ENCODE results near the gene TCF19. TPM values are rescaled to one million over a fixed set of nuclear protein-coding genes. Genes with fewer than 3 reads are reported as not detected.

Gene TCF19, protein sequence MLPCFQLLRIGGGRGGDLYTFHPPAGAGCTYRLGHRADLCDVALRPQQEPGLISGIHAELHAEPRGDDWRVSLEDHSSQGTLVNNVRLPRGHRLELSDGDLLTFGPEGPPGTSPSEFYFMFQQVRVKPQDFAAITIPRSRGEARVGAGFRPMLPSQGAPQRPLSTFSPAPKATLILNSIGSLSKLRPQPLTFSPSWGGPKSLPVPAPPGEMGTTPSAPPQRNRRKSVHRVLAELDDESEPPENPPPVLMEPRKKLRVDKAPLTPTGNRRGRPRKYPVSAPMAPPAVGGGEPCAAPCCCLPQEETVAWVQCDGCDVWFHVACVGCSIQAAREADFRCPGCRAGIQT
- total RNA-seq = 1 to 10 TPM; 9.0 to 9.9 TPM
- 1 to 10 TPM; 6.2 to 6.8 TPM for polyA plus RNA-seq

DNA sequence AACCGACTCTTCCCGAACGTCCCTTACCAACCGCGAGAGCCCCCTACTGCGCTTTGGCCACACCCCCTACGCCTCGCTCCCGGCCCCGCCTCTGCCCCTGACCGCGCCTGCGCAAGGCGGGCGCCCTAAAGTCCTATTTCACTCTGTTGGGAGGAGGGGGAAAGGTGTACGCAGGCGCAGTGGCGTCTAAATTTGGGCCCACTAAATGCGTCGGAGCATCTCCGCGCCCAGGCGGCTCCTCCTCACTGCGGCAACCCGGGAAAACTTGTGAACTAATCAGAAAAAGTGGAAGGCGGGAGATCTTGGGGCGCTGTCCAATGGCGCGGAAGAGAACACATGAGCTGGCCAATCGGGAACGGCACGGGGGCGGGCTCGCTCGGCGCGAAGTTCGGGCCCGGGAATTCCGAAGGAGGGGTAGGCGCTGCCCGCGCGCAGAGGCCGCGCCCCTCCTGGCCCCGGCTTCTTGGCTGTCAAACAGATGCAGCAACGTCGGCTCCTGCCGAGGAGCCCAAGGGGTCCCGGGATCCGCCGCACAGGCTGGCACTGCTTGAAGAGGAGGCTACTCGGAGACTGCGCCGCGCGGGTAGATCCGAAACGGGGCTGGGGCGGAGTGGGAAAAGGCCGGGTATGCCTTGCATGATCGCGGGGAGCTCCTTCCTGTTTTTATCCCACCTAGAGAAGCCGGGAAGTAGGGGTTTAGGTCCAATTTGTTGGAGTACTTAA is at the start of gene TCF19:
Gene TCF19 (plus strand): TSS at position 450 of the 723 bp plus-strand sequence. CDS start 881 bp downstream, outside the sequence.
- H3K4me3 Mint-ChIP-seq = peak within 1 kb of the TSS; percentile 87 to 95 (median 90)

GRCh38 chr6:31110825-31111582 is 47.4 kb upstream of the TCF19 start:
- no peak overlapping the region for H3K27ac ChIP-seq (ENCODE audit: low read depth, low read length)
- H3K9me3 ChIP-seq (ENCODE audit: control insufficient read depth in 1 of 2, low read length in 2 of 2) = no peaks in the 10 kb centered on the region
- intact Hi-C loops (cut with micrococcal nuclease) = no loop called here
- no peaks in the 10 kb centered on the region for H3K27me3 ChIP-seq (ENCODE audit: insufficient read depth, low read length)
- CTCF ChIA-PET (ENCODE audit: partially characterized antibody) = interaction anchor here (1.3 kb wide), 1 partner anchor 24 kb away, joined by 3 read pairs; no protein-coding TSS in a partner anchor
- POLR2A ChIA-PET (ENCODE audit: partially characterized antibody) = interaction anchor here (0.6 to 1.2 kb wide), 2 partner anchors 10 to 14 kb away, joined by 3 read pairs; partner anchors contain the start of gene CDSN
- H3K9me3 Mint-ChIP-seq = peaks cover 0 to 3% (median 0%) of the 10 kb centered on the region in 8 donors
- no peak overlapping the region for H3K4me3 ChIP-seq (ENCODE audit: low read length in 2 of 2)
- peak overlapping the region in 1 of 7 donors; percentile 62 for H3K27ac Mint-ChIP-seq
- no peak overlapping the region for H3K4me3 Mint-ChIP-seq
- peaks cover 9 to 11% of the 10 kb centered on the region in 2 donors for H3K27me3 Mint-ChIP-seq
- no peaks in the 10 kb centered on the region for H3K36me3 ChIP-seq (ENCODE audit: insufficient read depth, low read length)
- DNase-seq = no peak
- H3K4me1 Mint-ChIP-seq = peaks cover 2 to 8% (median 5%) of the 10 kb centered on the region in 4 donors
- H3K4me1 ChIP-seq (ENCODE audit: insufficient read depth, low read length) = peaks cover 5% of the 10 kb centered on the region
- H3K36me3 Mint-ChIP-seq = no peaks in the 10 kb centered on the region

More for the DNA sequence above, at the start of gene TCF19:
- CTCF ChIA-PET (ENCODE audit: partially characterized antibody) = interaction anchor here (0.6 to 2.6 kb wide), 9 partner anchors 9 to 242 kb away, joined by 3 to 13 read pairs (median 5); no protein-coding TSS in a partner anchor
- Mint-ChIP-seq H3K36me3 (peaks cover 7 to 9% of the 10 kb centered on the region in 2 donors), H3K4me1 (peaks cover 14 to 34% (median 24%) of the 10 kb centered on the region in 4 donors), H3K27ac (peak within 1 kb of the TSS; percentile 75 to 95 (median 93)), H3K9me3 (no peaks in the 10 kb centered on the region), H3K27me3 (no peaks in the 10 kb centered on the region)
- intact Hi-C loops (cut with micrococcal nuclease) = loop anchor here (1.0 to 2.0 kb wide), 6 partner anchors 21 to 542 kb away; partner anchors contain the start of genes HLA-B, MRPS18B and PPP1R10
- peak within 1 kb of the TSS; percentile 69 for H3K27ac ChIP-seq (ENCODE audit: low read depth, low read length)
- H3K4me1 ChIP-seq (ENCODE audit: insufficient read depth, low read length) = peaks cover 22% of the 10 kb centered on the region
- H3K27me3 ChIP-seq (ENCODE audit: insufficient read depth, low read length) = no peaks in the 10 kb centered on the region
- no peaks in the 10 kb centered on the region for H3K36me3 ChIP-seq (ENCODE audit: insufficient read depth, low read length)
- POLR2A ChIA-PET (ENCODE audit: partially characterized antibody) = interaction anchor here (0.6 to 4.0 kb wide), 13 partner anchors 17 to 832 kb away, joined by 3 to 34 read pairs (median 4); partner anchors contain the start of gene TRIM39
- peak within 1 kb of the TSS; percentile 59 to 70 for H3K4me3 ChIP-seq (ENCODE audit: low read length in 2 of 2)
- H3K9me3 ChIP-seq (ENCODE audit: control insufficient read depth in 1 of 2, low read length in 2 of 2) = no peaks in the 10 kb centered on the region
- DNase-seq = peak; percentile 98 to 99 (median 98)

- no peak overlapping the region for H3K27ac ChIP-seq (ENCODE audit: low read depth, low read length)
- Mint-ChIP-seq H3K27me3 (peaks cover 9 to 11% of the 10 kb centered on the region in 2 donors), H3K4me1 (peaks cover 2 to 8% (median 5%) of the 10 kb centered on the region in 4 donors), H3K9me3 (peaks cover 0 to 5% (median 0%) of the 10 kb centered on the region in 8 donors), H3K27ac (no peak overlapping the region), H3K4me3 (no peak overlapping the region), H3K36me3 (no peaks in the 10 kb centered on the region)
- intact Hi-C loops (cut with micrococcal nuclease) = no loop called here
- H3K9me3 ChIP-seq (ENCODE audit: control insufficient read depth in 1 of 2, low read length in 2 of 2) = no peaks in the 10 kb centered on the region
- POLR2A ChIA-PET (ENCODE audit: partially characterized antibody) = interaction anchor here (1.2 kb wide), 1 partner anchor 9 kb away, joined by 3 read pairs; the partner anchor contains the start of gene CDSN
- DNase-seq = no peak
- no peak overlapping the region for H3K4me3 ChIP-seq (ENCODE audit: low read length in 2 of 2)
- H3K36me3 ChIP-seq (ENCODE audit: insufficient read depth, low read length) = no peaks in the 10 kb centered on the region
- CTCF ChIA-PET (ENCODE audit: partially characterized antibody) = interaction anchor here (7.5 kb wide), 1 partner anchor 26 kb away, joined by 62 read pairs; no protein-coding TSS in a partner anchor
- no peaks in the 10 kb centered on the region for H3K27me3 ChIP-seq (ENCODE audit: insufficient read depth, low read length)
- H3K4me1 ChIP-seq (ENCODE audit: insufficient read depth, low read length) = peaks cover 5% of the 10 kb centered on the region
These were observed 46.7 kb upstream of the TCF19 start for GRCh38 chr6:31111712-31112111.

- no peaks in the 10 kb centered on the region for H3K27me3 ChIP-seq (ENCODE audit: insufficient read depth, low read length)
- H3K27ac ChIP-seq (ENCODE audit: low read depth, low read length) = no peak within 1 kb of the TSS
- intact Hi-C loops (cut with micrococcal nuclease) = no loop called here
- H3K4me3 ChIP-seq (ENCODE audit: low read length in 2 of 2) = no peak within 1 kb of the TSS
- no peaks in the 10 kb centered on the region for H3K9me3 ChIP-seq (ENCODE audit: control insufficient read depth in 1 of 2, low read length in 2 of 2)
- Mint-ChIP-seq H3K27me3 (peaks cover 9 to 11% of the 10 kb centered on the region in 2 donors), H3K4me1 (peaks cover 2 to 8% (median 5%) of the 10 kb centered on the region in 4 donors), H3K9me3 (peaks cover 0 to 5% (median 0%) of the 10 kb centered on the region in 8 donors), H3K4me3 (no peak within 1 kb of the TSS), H3K27ac (peak within 1 kb of the TSS in 3 of 7 donors; percentile 50 to 84 (median 57)), H3K36me3 (no peaks in the 10 kb centered on the region)
- DNase-seq = no peak
- ChIA-PET POLR2A (ENCODE audit: partially characterized antibody) (no interaction called here), CTCF (ENCODE audit: partially characterized antibody) (interaction anchor here (0.6 to 7.5 kb wide), 6 partner anchors 10 to 684 kb away, joined by 3 to 62 read pairs (median 9); no protein-coding TSS in a partner anchor)
- H3K4me1 ChIP-seq (ENCODE audit: insufficient read depth, low read length) = peaks cover 5% of the 10 kb centered on the region
- no peaks in the 10 kb centered on the region for H3K36me3 ChIP-seq (ENCODE audit: insufficient read depth, low read length)
These were observed 45.9 kb upstream of the TCF19 start, which contains the start of gene C6orf15 for GRCh38 chr6:31112478-31112877. Gene C6orf15, minus strand, starts transcription at chr6:31112575. Its CDS starts 20 bp downstream, at chr6:31112555.

GRCh38 chr6:31113861-31114540 is 44.4 kb upstream of the TCF19 start:
- intact Hi-C loops (cut with micrococcal nuclease) = loop anchor here (2.0 kb wide), 2 partner anchors 27 to 35 kb away; no protein-coding TSS in a partner anchor

DNA sequence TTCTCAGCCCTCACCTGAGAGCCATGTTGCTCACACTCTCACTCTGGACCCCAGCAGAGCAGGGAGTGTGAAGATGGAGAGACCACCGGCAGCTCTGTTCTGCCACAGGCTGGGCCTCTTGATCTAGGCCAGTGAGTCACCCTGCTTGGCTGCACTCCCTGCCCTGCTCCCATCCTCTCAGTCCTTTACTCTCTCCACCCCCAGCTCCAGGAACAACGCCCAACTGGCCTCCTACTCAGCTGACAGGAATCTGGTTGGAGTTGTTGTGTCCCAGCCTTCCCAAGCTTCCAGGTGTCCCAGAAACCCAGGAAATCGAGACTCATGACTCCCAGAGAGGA is 43.9 kb upstream of the TCF19 start, which contains the start of gene PSORS1C1:
Gene PSORS1C1 (plus strand): TSS at position 260 of the 338 bp plus-strand sequence. CDS start 14,833 bp downstream, outside the sequence.
- H3K27me3 ChIP-seq (ENCODE audit: insufficient read depth, low read length) = no peaks in the 10 kb centered on the region
- intact Hi-C loops (cut with micrococcal nuclease) = loop anchor here (2.0 kb wide), 2 partner anchors 28 to 36 kb away; no protein-coding TSS in a partner anchor
- Mint-ChIP-seq H3K36me3 (no peaks in the 10 kb centered on the region), H3K9me3 (peaks cover 0 to 2% (median 0%) of the 10 kb centered on the region in 8 donors), H3K27me3 (peaks cover 8 to 10% of the 10 kb centered on the region in 2 donors), H3K4me1 (peaks cover 2 to 8% (median 5%) of the 10 kb centered on the region in 4 donors), H3K4me3 (peak within 1 kb of the TSS in 2 of 8 donors; percentile 16 to 41), H3K27ac (peak within 1 kb of the TSS in 5 of 7 donors; percentile 9 to 87 (median 73))
- ChIA-PET POLR2A (ENCODE audit: partially characterized antibody) (interaction anchor here (1.0 to 2.1 kb wide), 5 partner anchors 21 to 199 kb away, joined by 3 to 11 read pairs (median 5); no protein-coding TSS in a partner anchor), CTCF (ENCODE audit: partially characterized antibody) (interaction anchor here (0.9 to 7.5 kb wide), 12 partner anchors 9 to 200 kb away, joined by 3 to 62 read pairs (median 8); partner anchors contain the start of gene VARS2)
- H3K4me3 ChIP-seq (ENCODE audit: low read length in 2 of 2) = no peak within 1 kb of the TSS
- peaks cover 5% of the 10 kb centered on the region for H3K4me1 ChIP-seq (ENCODE audit: insufficient read depth, low read length)
- no peak for DNase-seq
- H3K27ac ChIP-seq (ENCODE audit: low read depth, low read length) = no peak within 1 kb of the TSS
- no peaks in the 10 kb centered on the region for H3K36me3 ChIP-seq (ENCODE audit: insufficient read depth, low read length)
- no peaks in the 10 kb centered on the region for H3K9me3 ChIP-seq (ENCODE audit: control insufficient read depth in 1 of 2, low read length in 2 of 2)

More at GRCh38 chr6:31113861-31114540, 44.4 kb upstream of the TCF19 start:
- Histone ChIP-seq H3K27me3 (ENCODE audit: insufficient read depth, low read length) (no peaks in the 10 kb centered on the region), H3K36me3 (ENCODE audit: insufficient read depth, low read length) (no peaks in the 10 kb centered on the region), H3K27ac (ENCODE audit: low read depth, low read length) (no peak overlapping the region), H3K4me1 (ENCODE audit: insufficient read depth, low read length) (peaks cover 5% of the 10 kb centered on the region), H3K9me3 (ENCODE audit: control insufficient read depth in 1 of 2, low read length in 2 of 2) (no peaks in the 10 kb centered on the region), H3K4me3 (ENCODE audit: low read length in 2 of 2) (no peak overlapping the region)
- ChIA-PET POLR2A (ENCODE audit: partially characterized antibody) (interaction anchor here (1.4 to 1.8 kb wide), 3 partner anchors 24 to 199 kb away, joined by 3 to 5 read pairs (median 4); no protein-coding TSS in a partner anchor), CTCF (ENCODE audit: partially characterized antibody) (interaction anchor here (0.9 to 7.5 kb wide), 10 partner anchors 10 to 200 kb away, joined by 3 to 62 read pairs (median 10); partner anchors contain the start of gene VARS2)
- H3K9me3 Mint-ChIP-seq = peaks cover 0 to 2% (median 0%) of the 10 kb centered on the region in 8 donors
- H3K27me3 Mint-ChIP-seq = peaks cover 9 to 11% of the 10 kb centered on the region in 2 donors
- H3K4me1 Mint-ChIP-seq = peaks cover 2 to 8% (median 5%) of the 10 kb centered on the region in 4 donors
- H3K27ac Mint-ChIP-seq = peak overlapping the region in 1 of 7 donors; percentile 9
- no peak overlapping the region for H3K4me3 Mint-ChIP-seq
- no peaks in the 10 kb centered on the region for H3K36me3 Mint-ChIP-seq
- no peak for DNase-seq

All from CD4-positive, alpha-beta memory T cell (primary cell).